Lung microvascular endothelial cell (primary cell): ENCODE data around the gene DNM3. TPM values are rescaled to one million over a fixed set of nuclear protein-coding genes. Genes with fewer than 3 reads are reported as not detected.

Experiments
- DNase-seq, 2 donors: peaks; one replicate each; pipeline versions ENCODE4 v3.0.0 to v3.0.0-alpha.2; 2010; ENCODE audit warnings: low read depth in 2 of 2
- total RNA-seq: library from RNA; depleted of rRNA; stranded (reverse); fragments of >200 nt; gene quantifications from 2 replicates; pipeline ENCODE4 v1.2.1, GENCODE V29; 2014

The DNM3 gene
- total RNA-seq, 1 donor from 2014 or later = 4.0 TPM

- DNase-seq = peak in 1 of 2 donors; percentile 16
Observed at GRCh38 chr1:172105230-172105629, 263.9 kb downstream of the DNM3 start.

- peak; percentile 11 to 30 for DNase-seq
Observed at GRCh38 chr1:172107316-172107975, 266.1 kb downstream of the DNM3 start.

GRCh38 chr1:172108161-172108893, 267.0 kb downstream of the DNM3 start:
- DNase-seq = peak; percentile 14 to 54

GRCh38 chr1:172109359-172109758, 268.1 kb downstream of the DNM3 start:
- peak; percentile 85 to 94 for DNase-seq

GRCh38 chr1:172112576-172112975, 271.3 kb downstream of the DNM3 start:
- DNase-seq = no peak

GRCh38 chr1:172117800-172118199, 276.5 kb downstream of the DNM3 start:
- no peak for DNase-seq

GRCh38 chr1:172118618-172119017, 277.3 kb downstream of the DNM3 start:
- no peak for DNase-seq

GRCh38 chr1:172119184-172119583, 277.9 kb downstream of the DNM3 start:
- DNase-seq = no peak

- DNase-seq = no peak
Observed at GRCh38 chr1:172120381-172120780, 279.1 kb downstream of the DNM3 start.

GRCh38 chr1:172121081-172121717, 279.9 kb downstream of the DNM3 start:
- DNase-seq = no peak

GRCh38 chr1:172122381-172122780, 281.1 kb downstream of the DNM3 start:
- peak in 1 of 2 donors; percentile 30 for DNase-seq

- no peak for DNase-seq
Observed at GRCh38 chr1:172125250-172125649, 284.0 kb downstream of the DNM3 start.

GRCh38 chr1:172125812-172126430, 284.6 kb downstream of the DNM3 start:
- DNase-seq = no peak

- DNase-seq = no peak
Observed at GRCh38 chr1:172132836-172133235, 291.5 kb downstream of the DNM3 start.

- peak in 1 of 2 donors; percentile 20 for DNase-seq
Observed at GRCh38 chr1:172134087-172134731, 292.9 kb downstream of the DNM3 start.

- DNase-seq = peak; percentile 16 to 25
Observed at GRCh38 chr1:172135076-172135672, 293.9 kb downstream of the DNM3 start.

- DNase-seq = no peak
Observed at GRCh38 chr1:172135978-172136610, 294.8 kb downstream of the DNM3 start.

- no peak for DNase-seq
Observed at GRCh38 chr1:172136925-172137324, 295.6 kb downstream of the DNM3 start.

GRCh38 chr1:172137703-172138454, 296.6 kb downstream of the DNM3 start:
- DNase-seq = no peak

GRCh38 chr1:172138634-172139033, 297.3 kb downstream of the DNM3 start:
- no peak for DNase-seq
